Caco-2 (cell line): ENCODE measurements around the gene HNF1B. TPM values are rescaled to one million over a fixed set of nuclear protein-coding genes. Genes with fewer than 3 reads are reported as not detected.

ENCODE experiments used
- BruUV-seq: library from RNA; stranded (reverse); fragments of 400-500 nt; replicated peaks from 2 replicates; lab custom pipeline; 2021; lab: Mats Ljungman, UMichigan
- CTCF ChIA-PET: fragments of 300-600 bp; sonication (Branson Sonifier 250); formaldehyde crosslinking; loops from one replicate; lab custom pipeline; 2022; ENCODE audit warnings: antibody characterized with exemption; lab: Charles Lee
- POLR2A ChIA-PET: fragments of 300-600 bp; sonication (Branson Sonifier 250); formaldehyde crosslinking; loops from one replicate; lab custom pipeline; 2022; ENCODE audit warnings: antibody characterized with exemption; lab: Charles Lee
- DNase-seq, 2 experiments: peaks; one replicate each; pipeline versions ENCODE4 v3.0.0 to v3.0.0-alpha.2; 2020 to 2022
- H3K27me3 ChIP-seq: replicated peaks from 2 replicates; pipeline ENCODE4 v1.6.0; 2011; ENCODE audit warnings: low read length; ENCODE audit not compliant: control insufficient read depth, insufficient read depth
- H3K36me3 ChIP-seq: 2 replicates; pipeline ENCODE4 v1.5.1; 2011; ENCODE audit warnings: low read length; ENCODE audit not compliant: control insufficient read depth, insufficient read depth
- H3K4me1 ChIP-seq: fragments of 250-450 bp; sonication (Bioruptor Pico); 2 replicates; pipeline ENCODE4 v1.5.1; 2020; ENCODE audit warnings: mild to moderate bottlenecking
- H3K4me3 ChIP-seq: 2 replicates; pipeline ENCODE4 v1.5.1; 2011; ENCODE audit warnings: low read depth, mild to moderate bottlenecking, control low read depth, low read length
- H3K9me3 ChIP-seq: fragments of 250-450 bp; sonication (Bioruptor Pico); 2 replicates; pipeline ENCODE4 v1.5.1; 2020; ENCODE audit warnings: mild to moderate bottlenecking, moderate library complexity
- H3K27ac Mint-ChIP-seq: one replicate; pipeline ENCODE4 v1.8.0; 2022; ENCODE audit warnings: mixed read lengths; ENCODE audit not compliant: unreplicated experiment
- H3K27me3 Mint-ChIP-seq: one replicate; pipeline ENCODE4 v1.8.0; 2022; ENCODE audit warnings: mixed read lengths; ENCODE audit not compliant: insufficient read depth, unreplicated experiment
- H3K36me3 Mint-ChIP-seq: one replicate; pipeline ENCODE4 v1.8.0; 2022; ENCODE audit warnings: mild to moderate bottlenecking, mixed read lengths; ENCODE audit not compliant: insufficient read depth, unreplicated experiment
- H3K4me1 Mint-ChIP-seq: one replicate; pipeline ENCODE4 v1.8.0; 2022; ENCODE audit warnings: low read depth, mixed read lengths; ENCODE audit not compliant: unreplicated experiment
- H3K4me3 Mint-ChIP-seq: one replicate; pipeline ENCODE4 v1.8.0; 2022; ENCODE audit warnings: mild to moderate bottlenecking, moderate library complexity, mixed read lengths; ENCODE audit not compliant: unreplicated experiment
- H3K9me3 Mint-ChIP-seq: one replicate; pipeline ENCODE4 v1.8.0; 2022; ENCODE audit warnings: mixed read lengths; ENCODE audit not compliant: unreplicated experiment
- intact Hi-C: fragments of 100-400 bp; cut with micrococcal nuclease; formaldehyde crosslinking; loops from one replicate; pipeline ENCODE4 v1.10.0; 2022; ENCODE audit not compliant: unreplicated experiment
- total RNA-seq: library from RNA; stranded (reverse); gene quantifications from 2 replicates; pipeline ENCODE4 v1.2.3, GENCODE V29; 2022
- TF ChIP-seq, protein P1 (sequence below), 2 experiments: fragments of 200-600 bp in 1 of 2; IDR thresholded peaks; 1 replicate in 1 of 2; 2 replicates in 1 of 2; pipeline versions ENCODE4 v1.5.1 to v1.8.0; 2011 to 2022; ENCODE audit warnings: antibody characterized with exemption in 1 of 2, control low read depth in 1 of 2, inconsistent platforms in 1 of 2, low read depth in 1 of 2, low read length in 1 of 2, mild to moderate bottlenecking in 1 of 2, moderate library complexity in 1 of 2; ENCODE audit not compliant: insufficient read depth in 1 of 2, severe bottlenecking in 1 of 2, unreplicated experiment in 1 of 2

HNF1B gene
- total RNA-seq, 1 experiment from 2014 or later: 36.9 TPM

DNA sequence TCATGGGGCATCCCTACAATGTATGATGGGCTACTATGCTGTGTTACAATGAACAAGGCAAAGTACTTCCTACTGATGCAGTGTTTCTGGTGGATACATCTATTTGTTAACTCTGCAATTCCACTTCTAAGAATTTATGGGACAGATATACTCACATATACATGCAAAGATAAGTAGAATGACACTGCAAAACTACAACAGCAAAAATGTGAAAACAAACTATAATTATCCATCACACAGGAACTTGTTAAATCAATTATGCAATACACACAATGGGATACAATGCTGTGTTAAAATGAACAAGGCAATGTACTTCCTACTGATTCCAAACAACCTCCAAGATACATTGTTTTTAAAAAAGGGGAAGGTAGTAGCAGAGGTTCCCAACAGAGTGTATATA lies 104.8 kb downstream of the HNF1B start:
- no peak for DNase-seq
- no peaks in the 10 kb centered on the region for H3K9me3 Mint-ChIP-seq
- H3K4me1 ChIP-seq: peaks cover 13% of the 10 kb centered on the region
- H3K4me3 Mint-ChIP-seq: no peak overlapping the region
- H3K27ac Mint-ChIP-seq: no peak overlapping the region
- ChIA-PET CTCF (no interaction called here), POLR2A (no interaction called here)
- no peaks in the 10 kb centered on the region for H3K27me3 Mint-ChIP-seq
- peaks cover 80% of the 10 kb centered on the region for H3K36me3 Mint-ChIP-seq
- H3K27me3 ChIP-seq: no peaks in the 10 kb centered on the region
- H3K9me3 ChIP-seq: no peaks in the 10 kb centered on the region
- TF ChIP-seq, protein P1, sequence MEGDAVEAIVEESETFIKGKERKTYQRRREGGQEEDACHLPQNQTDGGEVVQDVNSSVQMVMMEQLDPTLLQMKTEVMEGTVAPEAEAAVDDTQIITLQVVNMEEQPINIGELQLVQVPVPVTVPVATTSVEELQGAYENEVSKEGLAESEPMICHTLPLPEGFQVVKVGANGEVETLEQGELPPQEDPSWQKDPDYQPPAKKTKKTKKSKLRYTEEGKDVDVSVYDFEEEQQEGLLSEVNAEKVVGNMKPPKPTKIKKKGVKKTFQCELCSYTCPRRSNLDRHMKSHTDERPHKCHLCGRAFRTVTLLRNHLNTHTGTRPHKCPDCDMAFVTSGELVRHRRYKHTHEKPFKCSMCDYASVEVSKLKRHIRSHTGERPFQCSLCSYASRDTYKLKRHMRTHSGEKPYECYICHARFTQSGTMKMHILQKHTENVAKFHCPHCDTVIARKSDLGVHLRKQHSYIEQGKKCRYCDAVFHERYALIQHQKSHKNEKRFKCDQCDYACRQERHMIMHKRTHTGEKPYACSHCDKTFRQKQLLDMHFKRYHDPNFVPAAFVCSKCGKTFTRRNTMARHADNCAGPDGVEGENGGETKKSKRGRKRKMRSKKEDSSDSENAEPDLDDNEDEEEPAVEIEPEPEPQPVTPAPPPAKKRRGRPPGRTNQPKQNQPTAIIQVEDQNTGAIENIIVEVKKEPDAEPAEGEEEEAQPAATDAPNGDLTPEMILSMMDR (IDR thresholded peaks at IDR 0.05; ENCODE audit: insufficient read depth in 1 of 2, low read depth in 1 of 2, low read length in 1 of 2, severe bottlenecking in 1 of 2, unreplicated experiment in 1 of 2): no peak
- intact Hi-C loops: no loop called here
- BruUV-seq: no TSS peak
- H3K4me3 ChIP-seq: no peak overlapping the region
- H3K36me3 ChIP-seq: peaks cover 3% of the 10 kb centered on the region
- peaks cover 31% of the 10 kb centered on the region for H3K4me1 Mint-ChIP-seq

DNA sequence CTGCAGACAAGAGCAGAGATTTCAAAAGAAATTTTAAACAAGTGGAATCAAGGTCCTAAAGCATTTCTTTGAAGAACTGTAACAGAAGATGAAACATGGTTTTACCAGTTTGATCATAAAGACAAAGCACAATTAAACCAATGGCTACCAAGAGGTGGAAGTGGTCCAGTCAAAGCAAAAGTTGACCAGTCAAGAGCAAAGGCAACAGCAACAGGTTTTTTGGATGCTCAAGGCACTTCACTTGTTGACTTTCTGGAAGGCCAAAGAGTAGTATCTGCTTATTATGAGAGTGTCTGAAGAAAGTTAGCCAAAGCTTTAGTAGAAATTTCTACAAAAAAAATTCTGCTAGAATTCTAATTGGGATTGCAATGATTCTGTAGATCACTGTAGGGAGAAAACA lies 106.9 kb downstream of the HNF1B start:
- TF ChIP-seq, protein P1 (IDR thresholded peaks at IDR 0.05; ENCODE audit: insufficient read depth in 1 of 2, low read depth in 1 of 2, low read length in 1 of 2, severe bottlenecking in 1 of 2, unreplicated experiment in 1 of 2): no peak
- H3K4me3 Mint-ChIP-seq: no peak overlapping the region
- CTCF ChIA-PET: no interaction called here
- H3K36me3 Mint-ChIP-seq: peaks cover 88% of the 10 kb centered on the region
- no peak for DNase-seq
- Histone ChIP-seq H3K27me3 (no peaks in the 10 kb centered on the region), H3K36me3 (peaks cover 3% of the 10 kb centered on the region), H3K4me3 (no peak overlapping the region), H3K9me3 (no peaks in the 10 kb centered on the region), H3K4me1 (peaks cover 4% of the 10 kb centered on the region; the same call in 1 of the 2 replicates)
- intact Hi-C loops: no loop called here
- peaks cover 16% of the 10 kb centered on the region for H3K4me1 Mint-ChIP-seq
- POLR2A ChIA-PET: no interaction called here
- no peak overlapping the region for H3K27ac Mint-ChIP-seq
- no peaks in the 10 kb centered on the region for H3K9me3 Mint-ChIP-seq
- BruUV-seq: no TSS peak
- no peaks in the 10 kb centered on the region for H3K27me3 Mint-ChIP-seq

Other genes with a start within 250 kb of the HNF1B start
- gene SYNRG, start 135.6 kb downstream of the HNF1B start, total RNA-seq: 36.6 and 40.5 TPM in 2 replicates
- 78.7 and 85.1 TPM in 2 replicates for gene DDX52, start 101.6 kb downstream of the HNF1B start, total RNA-seq
- gene TBC1D3K, start 179.4 kb upstream of the HNF1B start, total RNA-seq: not detected in 2 replicates
- 15.7 and 20.0 TPM in 2 replicates for gene TBC1D3L, start 244.0 kb upstream of the HNF1B start, total RNA-seq